ENCODE data around the gene ZCRB1. TPM values are rescaled to one million over a fixed set of nuclear protein-coding genes. Genes with fewer than 3 reads are reported as not detected.

The ZCRB1 gene
- total RNA-seq, 1 experiment from 2014 or later = 71.5 TPM

DNA sequence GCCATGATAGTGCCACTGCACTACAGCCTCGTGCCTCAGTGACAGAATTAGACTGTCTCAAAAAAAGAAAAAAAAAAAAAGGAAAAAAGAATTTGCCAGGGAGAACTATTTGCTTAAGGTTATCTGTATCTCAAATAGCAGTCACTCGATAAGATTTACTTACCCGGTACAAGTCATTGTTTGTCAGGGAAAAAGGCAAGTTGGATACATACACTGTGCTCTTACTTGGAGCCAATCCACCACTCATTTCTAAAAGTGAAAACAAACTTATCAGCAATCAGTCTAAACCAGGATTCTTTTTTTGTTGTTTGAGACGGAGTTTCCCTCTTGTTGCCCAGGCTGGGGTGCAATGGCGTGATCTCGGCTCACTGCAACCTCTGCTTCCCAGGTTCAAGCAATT lies 2.0 kb downstream of the ZCRB1 start:
- Histone ChIP-seq H3K27me3 (ENCODE audit: insufficient read depth, low read length) (no peaks in the 10 kb centered on the region), H3T11ph (ENCODE audit: low read length) (no peak overlapping the region), H4K8ac (replicated peaks; ENCODE audit: insufficient read length, low read depth, low read length) (no peak overlapping the region), H2BK120ac (ENCODE audit: low read depth, low read length, poor library complexity, severe bottlenecking) (no peak overlapping the region), H3K14ac (ENCODE audit: insufficient read depth, low read length) (no peak overlapping the region), H2AK5ac (ENCODE audit: insufficient read length, low read length) (no peak overlapping the region), H2BK20ac (ENCODE audit: low read depth, low read length, poor library complexity, severe bottlenecking) (no peak overlapping the region), H3K23ac (ENCODE audit: insufficient read length, low read depth, low read length) (no peak overlapping the region), H2BK5ac (ENCODE audit: insufficient read length, low read length) (no peak overlapping the region), H3K4me2 (ENCODE audit: insufficient read depth, insufficient read length, low read length) (no peak overlapping the region), H3K79me2 (ENCODE audit: insufficient read depth, low read length) (peaks cover 20% of the 10 kb centered on the region; the same call in 1 of the 2 replicates), H2BK15ac (ENCODE audit: low read depth, low read length) (no peak overlapping the region), H3K4ac (ENCODE audit: low read depth, low read length) (no peak overlapping the region), H3K56ac (ENCODE audit: insufficient read length, low read depth, low read length) (no peak overlapping the region), H3K4me1 (ENCODE audit: insufficient read depth, low read length) (no peaks in the 10 kb centered on the region), H3K9me3 (ENCODE audit: control insufficient read depth, low read depth, low read length) (no peaks in the 10 kb centered on the region), H3K27ac (ENCODE audit: insufficient read length, low read depth, low read length) (no peak overlapping the region), H2BK12ac (ENCODE audit: insufficient read length, low read depth, low read length) (no peak overlapping the region), H3K18ac (ENCODE audit: insufficient read length, low read depth, low read length) (no peak overlapping the region), H2AFZ (ENCODE audit: low read length) (no peak overlapping the region), H3K79me1 (ENCODE audit: insufficient read depth, low read depth, low read length, poor library complexity, severe bottlenecking) (no peaks in the 10 kb centered on the region), H3K23me2 (ENCODE audit: insufficient read length, low read depth, low read length, poor library complexity, severe bottlenecking) (peaks cover 6% of the 10 kb centered on the region), H4K5ac (ENCODE audit: insufficient read length, low read depth, low read length) (no peak overlapping the region), H4K91ac (ENCODE audit: insufficient read length, low read depth, low read length) (no peak overlapping the region), H4K20me1 (ENCODE audit: control insufficient read depth, insufficient read depth, insufficient read length) (no peaks in the 10 kb centered on the region), H3K9ac (ENCODE audit: extremely low read depth, insufficient read length, low read length) (no peak overlapping the region)
- Mint-ChIP-seq H3K4me3 (no peak overlapping the region), H3K4me1 (peaks cover 15 to 17% of the 10 kb centered on the region in 2 experiments), H3K27me3 (ENCODE audit: low read depth) (no peaks in the 10 kb centered on the region), H3K9me3 (no peaks in the 10 kb centered on the region), H3K36me3 (ENCODE audit: insufficient read depth in 1 of 3, low read depth in 3 of 3) (peaks cover 0 to 32% (median 14%) of the 10 kb centered on the region in 3 experiments; a peak in 6 of 7 replicates), H3K27ac (no peak overlapping the region)
- DNase-seq = no peak
- WGBS (ENCODE audit: extremely low coverage, insufficient read length, low lambda C conversion rate) = no CpG with 5 or more reads among the region's 6 CpGs
- TF ChIP-seq CTCF (conservative IDR thresholded peaks at IDR 0.05) = no peak
